HS-27A (cell line): ENCODE data around the gene PCDH10.
"Not testable (repeated sequence)": the region's sequence is repeated elsewhere in the genome, so short reads cannot be mapped to it uniquely, and the experiment has no call there.

ENCODE experiments used
- DNase-seq: peaks from one replicate; pipeline ENCODE4 v3.0.0-alpha.2; 2012; ENCODE audit warnings: low read depth, missing footprints

PCDH10 gene

GRCh38 chr4:133233922-133234321 lies 84.8 kb downstream of the PCDH10 start:
- no peak for DNase-seq

- DNase-seq, result not testable (repeated sequence)
Observed at GRCh38 chr4:133240451-133240850, 91.4 kb downstream of the PCDH10 start.
